Suppressor macrophage treated with lipopolysaccharide for 1 hour (primary cell): ENCODE data around the gene CDCP2.

ENCODE experiments used
- DNase-seq, 3 donors: peaks; one replicate each; pipeline ENCODE4 v3.0.0-alpha.2; 2020 to 2022

CDCP2 gene

DNA sequence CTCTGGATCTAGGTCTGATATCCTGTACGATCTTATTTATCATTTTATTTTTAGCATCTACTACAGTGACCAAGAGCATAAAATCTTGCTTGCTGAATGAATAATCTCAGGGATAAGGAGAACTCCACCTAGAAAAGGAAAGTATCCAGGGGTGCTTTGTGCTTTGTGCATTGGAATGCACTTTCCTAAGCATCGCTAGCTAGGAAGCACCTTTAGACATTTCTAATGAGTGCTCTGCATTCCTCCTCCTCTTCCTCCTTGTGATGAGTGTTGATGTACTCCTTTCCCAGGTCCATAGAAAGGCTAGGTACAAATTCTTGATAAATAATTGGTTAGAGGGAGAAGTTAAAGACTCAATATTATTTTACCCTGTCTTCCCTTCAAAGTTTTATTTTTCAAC is 68.0 kb downstream of the CDCP2 start:
- no peak for DNase-seq
